IMR-90 (cell line): Measurements from ENCODE around the gene ESRRG. TPM values are rescaled to one million over a fixed set of nuclear protein-coding genes. Genes with fewer than 3 reads are reported as not detected.

ENCODE experiments used
- ATAC-seq: fragments of 200-7000 bp; cut with Tn5 transposase; 2 replicates; pipeline ENCODE4 v1.9.1; 2020; ENCODE audit warnings: low read depth, mild to moderate bottlenecking, moderate library complexity
- BruUV-seq: library from RNA; stranded (reverse); fragments of 400-500 nt; replicated peaks from 2 replicates; lab custom pipeline; 2021; lab: Mats Ljungman, UMichigan
- CTCF ChIA-PET: fragments of 300-600 bp; formaldehyde crosslinking; extraction: SDS; loops from one replicate; lab custom pipeline; 2021; ENCODE audit warnings: antibody characterized with exemption; lab: Yijun Ruan, JAX
- POLR2A ChIA-PET: fragments of 300-600 bp; sonication (Branson Sonifier 250); formaldehyde crosslinking; loops from one replicate; lab custom pipeline; 2022; ENCODE audit warnings: antibody characterized with exemption; ENCODE audit not compliant: unreplicated experiment; lab: Charles Lee
- DNase-seq: peaks from one replicate; pipeline ENCODE4 v3.0.0; 2013
- H2AFZ ChIP-seq: replicated peaks from 2 replicates; pipeline ENCODE3; 2013; ENCODE audit warnings: low read length, mild to moderate bottlenecking; ENCODE audit not compliant: poor library complexity
- H2AK5ac ChIP-seq: 2 replicates; pipeline ENCODE4 v1.6.1; 2013; ENCODE audit warnings: low read depth, low read length, inconsistent platforms
- H2AK9ac ChIP-seq: replicated peaks from 2 replicates; pipeline ENCODE3; 2013; ENCODE audit warnings: mild to moderate bottlenecking, low read depth, low read length, moderate library complexity; ENCODE audit not compliant: poor library complexity
- H2BK120ac ChIP-seq: 2 replicates; pipeline ENCODE4 v1.6.1; 2013; ENCODE audit warnings: low read depth, low read length, inconsistent platforms
- H2BK15ac ChIP-seq: 3 replicates; pipeline ENCODE4 v1.6.1; 2013; ENCODE audit warnings: low read depth, low read length, inconsistent platforms
- H2BK20ac ChIP-seq: 2 replicates; pipeline ENCODE4 v1.6.1; 2013; ENCODE audit warnings: low read depth, mild to moderate bottlenecking, inconsistent platforms, low read length, moderate library complexity
- H2BK5ac ChIP-seq: 2 replicates; pipeline ENCODE4 v1.6.1; 2013; ENCODE audit warnings: mild to moderate bottlenecking, low read depth, low read length, inconsistent platforms; ENCODE audit not compliant: poor library complexity, severe bottlenecking
- H3K14ac ChIP-seq: replicated peaks from 2 replicates; pipeline ENCODE4 v1.6.1; 2013; ENCODE audit warnings: low read depth, low read length, inconsistent platforms
- H3K18ac ChIP-seq: 2 replicates; pipeline ENCODE4 v1.6.1; 2013; ENCODE audit warnings: low read depth, low read length, control low read depth
- H3K23ac ChIP-seq: 2 replicates; pipeline ENCODE4 v1.6.1; 2013; ENCODE audit warnings: low read depth, low read length, inconsistent platforms
- H3K27ac ChIP-seq: 2 replicates; pipeline ENCODE4 v1.5.1; 2013; ENCODE audit warnings: mild to moderate bottlenecking, control low read depth, low read length; ENCODE audit not compliant: insufficient read depth
- H3K27me3 ChIP-seq: 2 replicates; pipeline ENCODE4 v1.6.1; 2013; ENCODE audit warnings: low read length; ENCODE audit not compliant: control insufficient read depth, insufficient read depth
- H3K36me3 ChIP-seq: 2 replicates; pipeline ENCODE4 v1.6.1; 2013; ENCODE audit warnings: low read length, mixed read lengths; ENCODE audit not compliant: control insufficient read depth, insufficient read depth
- H3K4ac ChIP-seq: 2 replicates; pipeline ENCODE4 v1.6.1; 2013; ENCODE audit warnings: low read depth, low read length, inconsistent platforms
- H3K4me1 ChIP-seq: 2 replicates; pipeline ENCODE4 v1.6.1; 2013; ENCODE audit warnings: low read length, mixed read lengths; ENCODE audit not compliant: control insufficient read depth, insufficient read depth
- H3K4me2 ChIP-seq: 2 replicates; pipeline ENCODE4 v1.6.1; 2013; ENCODE audit warnings: low read depth, mild to moderate bottlenecking, control low read depth, low read length, moderate library complexity
- H3K4me3 ChIP-seq: 2 replicates; pipeline ENCODE4 v1.5.1; 2013; ENCODE audit warnings: low read depth, mild to moderate bottlenecking, control low read depth, low read length, moderate library complexity; ENCODE audit not compliant: insufficient read depth
- H3K56ac ChIP-seq: 2 replicates; pipeline ENCODE4 v1.6.1; 2013; ENCODE audit warnings: low read length, inconsistent platforms; ENCODE audit not compliant: insufficient read depth; ENCODE audit errors: extremely low read depth
- H3K79me1 ChIP-seq, 2 experiments: 2 replicates each; pipeline ENCODE4 v1.6.1; 2013; ENCODE audit warnings: low read length in 2 of 2, inconsistent platforms in 1 of 2, low read depth in 1 of 2
- H3K9ac ChIP-seq: 2 replicates; pipeline ENCODE4 v1.6.1; 2013; ENCODE audit warnings: low read depth, low read length, control low read depth
- H3K9me1 ChIP-seq: 2 replicates; pipeline ENCODE4 v1.6.1; 2013; ENCODE audit warnings: low read length, inconsistent platforms; ENCODE audit not compliant: insufficient read depth
- H3K9me3 ChIP-seq: 2 replicates; pipeline ENCODE4 v1.6.1; 2013; ENCODE audit warnings: low read length; ENCODE audit not compliant: control insufficient read depth, insufficient read depth
- H4K20me1 ChIP-seq: 2 replicates; pipeline ENCODE4 v1.6.1; 2013; ENCODE audit warnings: low read length, inconsistent platforms; ENCODE audit not compliant: insufficient read depth
- H4K5ac ChIP-seq: 2 replicates; pipeline ENCODE4 v1.6.1; 2013; ENCODE audit warnings: mild to moderate bottlenecking, low read depth, low read length, control low read depth
- H4K8ac ChIP-seq, 2 experiments: 2 replicates each; pipeline ENCODE4 v1.6.1; 2013; ENCODE audit warnings: low read depth in 2 of 2, low read length in 2 of 2, control low read depth in 1 of 2, inconsistent platforms in 1 of 2
- H4K91ac ChIP-seq: 2 replicates; pipeline ENCODE4 v1.6.1; 2013; ENCODE audit warnings: low read depth, low read length, inconsistent platforms; ENCODE audit not compliant: insufficient read depth
- BHLHE40 ChIP-seq: fragments of 150-350 bp; IDR thresholded peaks from 2 replicates; pipeline ENCODE4 v1.6.1; 2016; ENCODE audit warnings: mild to moderate bottlenecking, low read depth, low read length
- CEBPB ChIP-seq: IDR thresholded peaks from 2 replicates; pipeline ENCODE4 v1.6.1; 2012; ENCODE audit warnings: low read depth, low read length, improper control_type of control experiment
- CHD1 ChIP-seq: IDR thresholded peaks from 2 replicates; pipeline ENCODE4 v1.6.1; 2012; ENCODE audit warnings: low read depth, low read length, improper control_type of control experiment
- CTCF ChIP-seq: conservative IDR thresholded peaks from 2 replicates; pipeline ENCODE4 v1.5.1; 2012; ENCODE audit warnings: mild to moderate bottlenecking, low read depth, low read length, improper control_type of control experiment
- ELK1 ChIP-seq: fragments of 150-350 bp; IDR thresholded peaks from 2 replicates; pipeline ENCODE4 v1.6.1; 2016; ENCODE audit warnings: low read depth, mild to moderate bottlenecking, low read length, moderate library complexity, borderline replicate concordance
- FOS ChIP-seq: fragments of 150-350 bp; IDR thresholded peaks from 2 replicates; pipeline ENCODE4 v1.6.1; 2016; ENCODE audit warnings: low read depth, low read length
- MAFK ChIP-seq: IDR thresholded peaks from 2 replicates; pipeline ENCODE4 v1.6.1; 2012; ENCODE audit warnings: low read depth, low read length, improper control_type of control experiment
- MAZ ChIP-seq: IDR thresholded peaks from 2 replicates; pipeline ENCODE4 v1.6.1; 2012; ENCODE audit warnings: low read depth, mild to moderate bottlenecking, low read length, improper control_type of control experiment, moderate library complexity, borderline replicate concordance
- MXI1 ChIP-seq: IDR thresholded peaks from 2 replicates; pipeline ENCODE4 v1.6.1; 2012; ENCODE audit warnings: low read depth, mild to moderate bottlenecking, low read length, moderate library complexity, borderline replicate concordance
- NFE2L2 ChIP-seq: fragments of 150-350 bp; IDR thresholded peaks from 2 replicates; pipeline ENCODE4 v1.6.1; 2016; ENCODE audit warnings: low read depth, mild to moderate bottlenecking, low read length
- RAD21 ChIP-seq: IDR thresholded peaks from 2 replicates; pipeline ENCODE4 v1.6.1; 2012; ENCODE audit warnings: low read length, improper control_type of control experiment
- RCOR1 ChIP-seq: IDR thresholded peaks from 2 replicates; pipeline ENCODE4 v1.6.1; 2012; ENCODE audit warnings: mild to moderate bottlenecking, low read length, improper control_type of control experiment; ENCODE audit not compliant: insufficient replicate concordance
- SMC3 ChIP-seq: fragments of 150-350 bp; IDR thresholded peaks from 2 replicates; pipeline ENCODE4 v1.6.1; 2016; ENCODE audit warnings: low read depth, mild to moderate bottlenecking, antibody characterized with exemption, low read length, moderate library complexity
- USF2 ChIP-seq: fragments of 150-350 bp; IDR thresholded peaks from 2 replicates; pipeline ENCODE4 v1.6.1; 2017; ENCODE audit warnings: mild to moderate bottlenecking, antibody characterized with exemption, low read length, low read depth
- WGBS, 2 experiments: methylation state at CpG; one replicate each; pipeline versions ENCODE4 v1.1.5 to v1.1.7; 2013; ENCODE audit warnings: missing lambda C conversion rate in 2 of 2; ENCODE audit not compliant: insufficient read length in 1 of 2; ENCODE audit errors: extremely low coverage in 2 of 2; 5-methylcytosine and 5-hydroxymethylcytosine counted together
- dilution Hi-C: fragments of 300-500 bp; cut with HindIII; formaldehyde crosslinking; loops from one replicate; pipeline ENCODE4 v1.14.3; 2018; ENCODE audit warnings: low sequenced_read_pairs; ENCODE audit not compliant: unreplicated experiment
- in situ Hi-C: fragments of 300-500 bp; cut with MboI; formaldehyde crosslinking; loops from 3 replicates; pipeline ENCODE4 v1.14.3; 2019; ENCODE audit warnings: low sequenced_read_pairs, inconsistent platforms, mixed read lengths
- intact Hi-C: fragments of 100-400 bp; cut with micrococcal nuclease; formaldehyde crosslinking; loops from 2 replicates; pipeline ENCODE4 v1.10.0; 2022
- polyA plus RNA-seq, 3 experiments: library from polyadenylated mRNA; depleted of rRNA; stranded (reverse); fragments of >200 nt; gene quantifications; 2 replicates each; pipeline ENCODE4 v1.2.3, GENCODE V29; 2012; ENCODE audit warnings: low replicate concordance in 1 of 3
- total RNA-seq: library from RNA; depleted of rRNA; stranded (reverse); fragments of >200 nt; gene quantifications from 2 replicates; pipeline ENCODE4 v1.2.3, GENCODE V29; 2012

Gene ESRRG
- total and polyA plus RNA-seq, 2 of the 4 experiments (the other 2 are of a cell fraction): 0.17 to 0.54 TPM

DNA sequence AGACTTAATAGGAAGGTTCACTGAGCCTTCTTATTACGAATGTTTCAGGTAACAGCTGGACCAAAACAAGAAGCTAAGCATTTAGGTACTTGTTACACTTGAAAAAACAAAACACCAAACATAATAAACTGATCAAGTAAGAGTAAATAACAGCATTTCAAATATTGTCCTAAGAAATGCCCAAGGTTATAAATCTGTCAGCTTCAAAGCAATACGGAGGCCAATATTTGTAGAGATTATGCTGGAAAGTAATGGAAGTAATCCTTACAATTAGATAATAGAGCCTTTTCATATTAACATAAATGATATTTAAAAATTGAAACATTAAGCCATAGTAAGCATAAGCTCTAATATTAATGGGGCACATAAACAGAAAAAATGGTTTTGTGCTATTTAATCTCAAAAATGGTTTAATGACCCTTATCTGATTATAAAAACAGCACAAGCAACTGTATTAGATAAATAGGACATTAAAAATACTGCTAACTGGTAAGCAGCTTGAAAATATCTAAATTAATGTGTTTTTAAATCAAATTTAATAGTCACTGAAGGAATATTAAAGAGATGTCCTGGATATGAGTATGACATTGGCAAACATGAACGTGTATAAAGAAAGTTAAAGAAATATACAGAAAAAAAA is 256.9 kb downstream of the ESRRG start:
- Histone ChIP-seq H3K9me1 (peaks cover 5% of the 10 kb centered on the region), H2AK9ac (no peak overlapping the region), H3K4ac (peak overlapping the region; percentile 92; the same call in 1 of the 2 replicates), H3K79me1 (peaks cover 0 to 5% of the 10 kb centered on the region in 2 experiments; a peak in 1 of 4 replicates), H3K9ac (no peak overlapping the region), H3K27me3 (no peaks in the 10 kb centered on the region), H2BK120ac (peak overlapping the region; percentile 95), H3K56ac (no peak overlapping the region), H4K5ac (peak overlapping the region; percentile 41; the same call in 1 of the 2 replicates), H4K8ac (peak overlapping the region; percentile 64 to 74; a peak in 3 of 4 replicates), H4K91ac (peak overlapping the region; percentile 43; the same call in 1 of the 2 replicates), H3K23ac (no peak overlapping the region), H3K4me2 (no peak overlapping the region), H4K20me1 (no peaks in the 10 kb centered on the region), H2BK15ac (peak overlapping the region; percentile 69; the same call in 2 of the 3 replicates), H3K4me3 (no peak overlapping the region), H3K4me1 (peaks cover 11% of the 10 kb centered on the region), H2AK5ac (no peak overlapping the region; the same call in 1 of the 2 replicates), H3K14ac (no peak overlapping the region; the same call in 1 of the 2 replicates), H2AFZ (no peak overlapping the region), H2BK20ac (peak overlapping the region; percentile 80), H3K18ac (peak overlapping the region; percentile 90), H3K9me3 (no peaks in the 10 kb centered on the region), H3K27ac (no peak overlapping the region), H3K36me3 (no peaks in the 10 kb centered on the region), H2BK5ac (peak overlapping the region; percentile 28)
- in situ Hi-C loops (no loop called here), intact Hi-C loops (no loop called here), dilution Hi-C loops (no loop called here)
- TF ChIP-seq NFE2L2 (no peak), MAZ (no peak), USF2 (no peak), BHLHE40 (no peak), ELK1 (no peak), RAD21 (no peak), RCOR1 (no peak), CEBPB (no peak), FOS (no peak), SMC3 (no peak), MAFK (no peak), CHD1 (no peak), MXI1 (no peak), CTCF (no peak)
- CTCF ChIA-PET: no interaction called here
- WGBS, 2 experiments: no CpG with 5 or more reads among the region's 3 CpGs
- POLR2A ChIA-PET: no interaction called here
- DNase-seq (no peak), ATAC-seq (no peak)
- no TSS peak for BruUV-seq
